Activated CD8-positive, alpha-beta T cell treated with anti-CD3 and anti-CD28 coated beads for 36 hours (primary cell): Measurements from ENCODE around the gene CISTR. TPM values are rescaled to one million over a fixed set of nuclear protein-coding genes. Genes with fewer than 3 reads are reported as not detected.

Source experiments
- ATAC-seq: fragments of 200-7000 bp; cut with Tn5 transposase; one replicate; pipeline ENCODE4 v1.10.0; 2021; ENCODE audit warnings: mild to moderate bottlenecking, moderate library complexity
- CTCF ChIA-PET: fragments of 350-600 bp; sonication (Branson Sonifier 250); formaldehyde crosslinking; loops from one replicate; lab custom pipeline; 2021; ENCODE audit warnings: antibody characterized with exemption; lab: Charles Lee
- POLR2A ChIA-PET: fragments of 350-600 bp; sonication (Branson Sonifier 250); formaldehyde crosslinking; loops from one replicate; lab custom pipeline; 2021; ENCODE audit warnings: antibody characterized with exemption; lab: Charles Lee
- DNase-seq: peaks from one replicate; pipeline ENCODE4 v3.0.0-alpha.2; 2020
- H3K27ac Mint-ChIP-seq: one replicate; pipeline ENCODE4 v1.8.0; 2021; ENCODE audit warnings: mild to moderate bottlenecking, mixed read lengths
- H3K27me3 Mint-ChIP-seq: one replicate; pipeline ENCODE4 v1.8.0; 2021; ENCODE audit warnings: mixed read lengths
- H3K36me3 Mint-ChIP-seq: one replicate; pipeline ENCODE4 v1.8.0; 2021; ENCODE audit warnings: low read depth, mixed read lengths
- H3K4me1 Mint-ChIP-seq: one replicate; pipeline ENCODE4 v1.8.0; 2021; ENCODE audit warnings: low read depth, mixed read lengths
- H3K4me3 Mint-ChIP-seq: one replicate; pipeline ENCODE4 v1.8.0; 2021; ENCODE audit warnings: mild to moderate bottlenecking, moderate library complexity, mixed read lengths
- H3K9me3 Mint-ChIP-seq: one replicate; pipeline ENCODE4 v1.8.0; 2021; ENCODE audit warnings: mixed read lengths
- intact Hi-C: fragments of 100-400 bp; cut with micrococcal nuclease; formaldehyde crosslinking; loops from one replicate; pipeline ENCODE4 v1.10.0; 2022
- total RNA-seq, 2 experiments: library from RNA; stranded (reverse); gene quantifications; one replicate each; pipeline ENCODE4 v1.2.3, GENCODE V29; 2021
- TF ChIP-seq, protein P1 (sequence below): fragments of 200-600 bp; IDR thresholded peaks from one replicate; pipeline ENCODE4 v1.8.0; 2022; ENCODE audit warnings: antibody characterized with exemption, mild to moderate bottlenecking

The CISTR gene
- total RNA-seq, 2 experiments from 2014 or later = not detected

DNA sequence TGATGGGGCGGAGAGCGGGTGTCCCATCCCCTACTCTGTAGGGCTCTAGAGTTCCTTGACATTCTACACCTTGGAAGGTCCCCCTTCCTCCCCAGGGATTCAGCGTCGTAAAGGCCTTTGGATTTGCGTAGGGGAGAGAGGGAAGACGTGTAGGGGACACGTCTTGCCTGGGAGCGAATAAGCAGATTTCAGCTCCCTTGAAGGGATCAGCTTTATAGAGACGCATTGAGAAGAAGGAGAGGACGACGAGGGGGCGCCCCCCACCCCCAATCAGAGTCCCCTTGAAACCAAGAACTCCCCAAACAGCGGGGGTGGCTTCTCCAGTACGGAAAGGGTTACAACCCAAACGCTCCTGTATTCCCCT lies 24.9 kb downstream of the CISTR start:
- ATAC-seq = peak; percentile 3
- Mint-ChIP-seq H3K4me1 (peaks cover 28% of the 10 kb centered on the region), H3K27me3 (no peaks in the 10 kb centered on the region), H3K36me3 (no peaks in the 10 kb centered on the region), H3K27ac (peak overlapping the region; percentile 95), H3K9me3 (no peaks in the 10 kb centered on the region), H3K4me3 (peak overlapping the region; percentile 87)
- intact Hi-C loops = no loop called here
- ChIA-PET POLR2A (interaction anchor here (1.0 to 4.8 kb wide), 6 partner anchors 10 to 280 kb away, joined by 3 to 40 read pairs (median 6); no protein-coding TSS in a partner anchor), CTCF (interaction anchor here (1.6 to 17.5 kb wide), 5 partner anchors 10 to 30 kb away, joined by 5 to 418 read pairs (median 15); no protein-coding TSS in a partner anchor)
- peak; percentile 70 for DNase-seq
- TF ChIP-seq, protein P1, sequence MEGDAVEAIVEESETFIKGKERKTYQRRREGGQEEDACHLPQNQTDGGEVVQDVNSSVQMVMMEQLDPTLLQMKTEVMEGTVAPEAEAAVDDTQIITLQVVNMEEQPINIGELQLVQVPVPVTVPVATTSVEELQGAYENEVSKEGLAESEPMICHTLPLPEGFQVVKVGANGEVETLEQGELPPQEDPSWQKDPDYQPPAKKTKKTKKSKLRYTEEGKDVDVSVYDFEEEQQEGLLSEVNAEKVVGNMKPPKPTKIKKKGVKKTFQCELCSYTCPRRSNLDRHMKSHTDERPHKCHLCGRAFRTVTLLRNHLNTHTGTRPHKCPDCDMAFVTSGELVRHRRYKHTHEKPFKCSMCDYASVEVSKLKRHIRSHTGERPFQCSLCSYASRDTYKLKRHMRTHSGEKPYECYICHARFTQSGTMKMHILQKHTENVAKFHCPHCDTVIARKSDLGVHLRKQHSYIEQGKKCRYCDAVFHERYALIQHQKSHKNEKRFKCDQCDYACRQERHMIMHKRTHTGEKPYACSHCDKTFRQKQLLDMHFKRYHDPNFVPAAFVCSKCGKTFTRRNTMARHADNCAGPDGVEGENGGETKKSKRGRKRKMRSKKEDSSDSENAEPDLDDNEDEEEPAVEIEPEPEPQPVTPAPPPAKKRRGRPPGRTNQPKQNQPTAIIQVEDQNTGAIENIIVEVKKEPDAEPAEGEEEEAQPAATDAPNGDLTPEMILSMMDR = no peak

- peak overlapping the region; percentile 40 for H3K27ac Mint-ChIP-seq
- ChIA-PET POLR2A (interaction anchor here (1.0 to 4.8 kb wide), 4 partner anchors 12 to 30 kb away, joined by 4 to 40 read pairs (median 10); no protein-coding TSS in a partner anchor), CTCF (interaction anchor here (0.8 to 17.5 kb wide), 7 partner anchors 11 to 183 kb away, joined by 3 to 418 read pairs (median 5); partner anchors contain the start of gene ATP5MC2)
- peaks cover 28% of the 10 kb centered on the region for H3K4me1 Mint-ChIP-seq
- H3K36me3 Mint-ChIP-seq = no peaks in the 10 kb centered on the region
- TF ChIP-seq, protein P1 = no peak
- peak; percentile 56 for DNase-seq
- ATAC-seq = peak; percentile 10
- intact Hi-C loops = no loop called here
- H3K9me3 Mint-ChIP-seq = no peaks in the 10 kb centered on the region
- no peaks in the 10 kb centered on the region for H3K27me3 Mint-ChIP-seq
- peak overlapping the region; percentile 87 for H3K4me3 Mint-ChIP-seq
Measured at GRCh38 chr12:53726341-53726740, 25.4 kb downstream of the CISTR start.

GRCh38 chr12:53725824-53726223 lies 26.0 kb downstream of the CISTR start:
- ChIA-PET POLR2A (interaction anchor here (4.8 kb wide), 1 partner anchor 12 kb away, joined by 40 read pairs; no protein-coding TSS in a partner anchor), CTCF (interaction anchor here (0.8 to 17.5 kb wide), 7 partner anchors 11 to 183 kb away, joined by 3 to 418 read pairs (median 5); partner anchors contain the start of gene ATP5MC2)
- Mint-ChIP-seq H3K27ac (peak overlapping the region; percentile 40), H3K9me3 (no peaks in the 10 kb centered on the region), H3K4me1 (peaks cover 28% of the 10 kb centered on the region), H3K4me3 (peak overlapping the region; percentile 87), H3K27me3 (no peaks in the 10 kb centered on the region), H3K36me3 (peaks cover under 1% of the 10 kb centered on the region)
- TF ChIP-seq, protein P1 = no peak
- intact Hi-C loops = no loop called here
- ATAC-seq = no peak
- no peak for DNase-seq

GRCh38 chr12:53722450-53723041 lies 29.2 kb downstream of the CISTR start:
- no peak for DNase-seq
- no peak overlapping the region for H3K27ac Mint-ChIP-seq

More at GRCh38 chr12:53722450-53723041, 29.2 kb downstream of the CISTR start:
- no peak for ATAC-seq
- peaks cover 5% of the 10 kb centered on the region for H3K36me3 Mint-ChIP-seq
- no peak overlapping the region for H3K4me3 Mint-ChIP-seq
- intact Hi-C loops = no loop called here
- no peaks in the 10 kb centered on the region for H3K27me3 Mint-ChIP-seq
- TF ChIP-seq, protein P1 = no peak
- H3K9me3 Mint-ChIP-seq = no peaks in the 10 kb centered on the region
- H3K4me1 Mint-ChIP-seq = peaks cover 18% of the 10 kb centered on the region
- ChIA-PET CTCF (interaction anchor here (0.7 to 17.5 kb wide), 10 partner anchors 9 to 35 kb away, joined by 3 to 418 read pairs (median 3); no protein-coding TSS in a partner anchor), POLR2A (no interaction called here)
